GM19438 (cell line): ENCODE data around the gene S100A16.
"Not testable (repeated sequence)": the region's sequence is repeated elsewhere in the genome, so short reads cannot be mapped to it uniquely, and the experiment has no call there.

ENCODE experiments used
- ATAC-seq: cut with Tn5 transposase; IDR thresholded peaks from one replicate; pipeline ENCODE4 v1.9.1; 2021; ENCODE audit warnings: low read depth; ENCODE audit not compliant: unreplicated experiment

S100A16 gene

GRCh38 chr1:153588482-153588881 is 24.5 kb downstream of the S100A16 start:
- ATAC-seq: no peak

GRCh38 chr1:153588033-153588432 is 24.9 kb downstream of the S100A16 start:
- ATAC-seq: not testable (repeated sequence)

GRCh38 chr1:153587314-153587713 is 25.6 kb downstream of the S100A16 start:
- no peak for ATAC-seq

GRCh38 chr1:153586347-153586746 is 26.6 kb downstream of the S100A16 start:
- ATAC-seq: no peak

- no peak for ATAC-seq
Observed at GRCh38 chr1:153585006-153585405, 27.9 kb downstream of the S100A16 start.

GRCh38 chr1:153583976-153584375 is 29.0 kb downstream of the S100A16 start:
- ATAC-seq: no peak

- not testable (repeated sequence) for ATAC-seq
Observed at GRCh38 chr1:153583514-153583913, 29.4 kb downstream of the S100A16 start.

GRCh38 chr1:153582836-153583235 is 30.1 kb downstream of the S100A16 start:
- not testable (repeated sequence) for ATAC-seq

- ATAC-seq: no peak
Observed at GRCh38 chr1:153578936-153579335, 34.0 kb downstream of the S100A16 start.

- no peak for ATAC-seq
Observed at GRCh38 chr1:153578490-153578889, 34.4 kb downstream of the S100A16 start.

GRCh38 chr1:153577624-153578051 is 35.3 kb downstream of the S100A16 start:
- no peak for ATAC-seq

GRCh38 chr1:153577138-153577537 is 35.8 kb downstream of the S100A16 start:
- no peak for ATAC-seq

- ATAC-seq: not testable (repeated sequence)
Observed at GRCh38 chr1:153575497-153575896, 37.4 kb downstream of the S100A16 start.

GRCh38 chr1:153575081-153575491 is 37.9 kb downstream of the S100A16 start:
- ATAC-seq: not testable (repeated sequence)

GRCh38 chr1:153573351-153573750 is 39.6 kb downstream of the S100A16 start:
- ATAC-seq: no peak

GRCh38 chr1:153572569-153573015 is 40.3 kb downstream of the S100A16 start:
- no peak for ATAC-seq

- no peak for ATAC-seq
Observed at GRCh38 chr1:153571706-153572105, 41.2 kb downstream of the S100A16 start.

GRCh38 chr1:153570874-153571273 is 42.1 kb downstream of the S100A16 start:
- no peak for ATAC-seq

GRCh38 chr1:153569465-153569864 is 43.5 kb downstream of the S100A16 start:
- no peak for ATAC-seq

- no peak for ATAC-seq
Observed at GRCh38 chr1:153568367-153569099, 44.4 kb downstream of the S100A16 start.

GRCh38 chr1:153567621-153568366 is 45.1 kb downstream of the S100A16 start:
- no peak for ATAC-seq
